G401 (cell line): ENCODE measurements around the gene SYMPK. TPM values are rescaled to one million over a fixed set of nuclear protein-coding genes. Genes with fewer than 3 reads are reported as not detected.

Experiments used
- DNase-seq: peaks from one replicate; pipeline ENCODE4 v3.0.0-alpha.2; 2015; ENCODE audit warnings: low spot score
- in situ Hi-C: cut with HindIII; loops from 2 replicates; pipeline ENCODE4 v1.10.0; 2016; ENCODE audit warnings: low sequenced_read_pairs, mixed read lengths
- total RNA-seq: library from RNA; depleted of rRNA; stranded (reverse); fragments of >200 nt; shearing (Covaris generic); gene quantifications from 2 replicates; pipeline ENCODE4 v1.2.3, GENCODE V29; 2014

SYMPK gene
- total RNA-seq, 1 experiment from 2014 or later = 136 TPM

DNA sequence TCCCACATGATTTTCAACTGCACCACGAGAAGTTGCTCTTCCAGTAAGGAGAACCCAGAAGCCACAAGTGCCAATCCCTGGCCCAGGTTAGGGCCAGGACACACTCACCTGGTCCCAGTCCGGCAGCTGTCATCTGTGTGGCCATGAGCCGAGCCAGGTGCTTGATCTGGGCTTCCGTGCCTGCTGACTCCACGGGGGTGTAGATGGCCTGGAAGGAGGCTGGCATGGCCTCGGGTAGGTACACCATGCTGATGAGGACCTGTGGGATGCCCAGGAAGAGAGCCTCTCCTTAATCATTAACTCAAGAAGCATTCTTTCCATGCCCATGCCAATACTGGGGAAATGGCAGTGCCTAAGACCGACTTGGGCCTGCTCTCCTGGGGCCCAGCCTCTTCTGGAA is 28.0 kb downstream of the SYMPK start:
- in situ Hi-C loops = no loop called here
- no peak for DNase-seq

DNA sequence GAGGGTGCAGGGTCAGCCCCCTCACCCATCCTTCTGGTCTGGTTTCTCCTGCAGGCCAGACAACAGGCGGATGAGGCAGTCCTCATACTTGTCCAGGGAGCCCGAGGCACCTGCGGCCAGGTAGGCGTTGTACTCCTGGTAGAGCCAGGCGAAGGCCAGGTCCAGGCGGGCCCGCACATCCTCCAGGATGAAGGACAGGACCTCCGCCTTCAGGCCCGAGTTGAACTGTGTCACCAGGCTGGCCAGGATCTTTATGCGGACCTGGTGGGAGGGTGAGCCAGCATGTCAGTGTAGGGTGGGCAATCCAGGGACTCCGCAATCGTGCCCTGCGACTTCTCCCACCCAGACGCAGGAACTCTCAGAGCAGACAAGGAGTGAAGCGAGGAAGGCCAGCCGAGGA is 34.0 kb downstream of the SYMPK start:
- DNase-seq = no peak
- in situ Hi-C loops = no loop called here

DNA sequence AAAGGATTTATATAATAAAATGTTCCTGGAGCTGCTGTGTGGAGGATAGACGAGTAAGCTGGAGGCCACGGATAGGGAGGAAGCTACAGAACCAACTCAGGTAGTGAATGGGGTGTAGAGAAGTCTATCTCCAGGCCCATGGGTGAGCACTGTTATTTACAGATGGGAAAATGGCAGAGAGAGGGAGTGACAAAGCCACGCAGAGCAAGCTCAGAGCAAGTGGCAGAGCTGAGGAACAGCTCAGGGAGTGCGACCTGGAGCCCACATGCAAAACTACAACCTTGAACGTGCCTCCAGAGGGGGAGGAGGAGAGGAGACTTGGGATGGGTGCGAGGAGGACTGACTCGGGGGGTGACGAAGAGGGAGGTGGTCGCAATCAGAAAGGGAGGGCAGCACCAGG is 34.4 kb downstream of the SYMPK start:
- in situ Hi-C loops = no loop called here
- no peak for DNase-seq

DNA sequence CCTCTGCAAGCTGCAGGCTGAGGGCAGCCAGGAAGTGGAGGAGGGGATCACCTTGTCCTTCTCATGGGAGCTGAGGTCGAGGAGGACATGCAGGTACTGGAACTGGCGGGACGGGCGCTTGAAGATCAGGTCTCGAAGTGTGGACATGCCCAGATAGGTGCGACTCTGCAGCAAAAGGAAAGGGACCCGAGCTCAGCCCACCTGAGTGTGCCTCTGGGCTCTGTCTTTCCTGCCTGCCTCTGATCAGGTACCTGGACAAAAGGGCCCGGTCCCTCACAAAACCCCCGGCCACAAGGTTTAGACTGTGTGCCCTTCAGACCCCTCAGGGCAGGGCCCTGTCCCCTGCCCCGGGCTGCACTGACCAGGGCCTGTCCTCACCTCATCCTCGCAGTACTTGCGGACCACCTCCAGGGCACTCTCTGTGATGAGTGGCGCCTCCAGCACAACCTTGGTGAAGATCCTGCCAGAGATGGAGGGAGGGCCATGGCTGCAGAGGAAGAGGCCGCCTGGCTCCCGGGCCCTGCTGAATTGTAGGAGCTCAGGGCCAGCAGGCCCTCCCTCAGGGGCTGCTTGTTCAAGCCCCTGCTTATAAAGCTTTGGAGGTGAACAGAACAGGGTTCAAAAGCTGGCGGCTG is 35.4 kb downstream of the SYMPK start:
- in situ Hi-C loops = no loop called here
- no peak for DNase-seq

DNA sequence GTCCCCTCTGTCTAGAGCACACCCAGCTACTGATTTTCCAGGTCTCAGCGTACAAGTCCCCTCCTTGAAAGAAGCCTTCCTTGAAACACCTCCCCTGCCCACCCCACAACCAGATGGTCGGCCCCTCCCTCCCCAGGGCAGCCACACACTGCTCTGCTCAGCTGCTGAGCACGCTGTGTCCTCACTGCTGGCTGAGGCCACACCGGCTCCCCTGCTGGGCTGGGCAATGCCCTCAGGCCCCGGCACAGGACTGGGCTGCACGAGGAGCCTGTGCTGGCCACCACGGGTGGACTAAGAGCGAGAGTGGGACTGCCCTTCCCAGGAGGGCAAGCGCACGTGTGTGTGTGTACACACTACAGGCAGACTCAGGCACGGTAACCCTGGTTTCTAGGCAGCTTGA is 36.0 kb downstream of the SYMPK start:
- in situ Hi-C loops = no loop called here
- DNase-seq = no peak

DNA sequence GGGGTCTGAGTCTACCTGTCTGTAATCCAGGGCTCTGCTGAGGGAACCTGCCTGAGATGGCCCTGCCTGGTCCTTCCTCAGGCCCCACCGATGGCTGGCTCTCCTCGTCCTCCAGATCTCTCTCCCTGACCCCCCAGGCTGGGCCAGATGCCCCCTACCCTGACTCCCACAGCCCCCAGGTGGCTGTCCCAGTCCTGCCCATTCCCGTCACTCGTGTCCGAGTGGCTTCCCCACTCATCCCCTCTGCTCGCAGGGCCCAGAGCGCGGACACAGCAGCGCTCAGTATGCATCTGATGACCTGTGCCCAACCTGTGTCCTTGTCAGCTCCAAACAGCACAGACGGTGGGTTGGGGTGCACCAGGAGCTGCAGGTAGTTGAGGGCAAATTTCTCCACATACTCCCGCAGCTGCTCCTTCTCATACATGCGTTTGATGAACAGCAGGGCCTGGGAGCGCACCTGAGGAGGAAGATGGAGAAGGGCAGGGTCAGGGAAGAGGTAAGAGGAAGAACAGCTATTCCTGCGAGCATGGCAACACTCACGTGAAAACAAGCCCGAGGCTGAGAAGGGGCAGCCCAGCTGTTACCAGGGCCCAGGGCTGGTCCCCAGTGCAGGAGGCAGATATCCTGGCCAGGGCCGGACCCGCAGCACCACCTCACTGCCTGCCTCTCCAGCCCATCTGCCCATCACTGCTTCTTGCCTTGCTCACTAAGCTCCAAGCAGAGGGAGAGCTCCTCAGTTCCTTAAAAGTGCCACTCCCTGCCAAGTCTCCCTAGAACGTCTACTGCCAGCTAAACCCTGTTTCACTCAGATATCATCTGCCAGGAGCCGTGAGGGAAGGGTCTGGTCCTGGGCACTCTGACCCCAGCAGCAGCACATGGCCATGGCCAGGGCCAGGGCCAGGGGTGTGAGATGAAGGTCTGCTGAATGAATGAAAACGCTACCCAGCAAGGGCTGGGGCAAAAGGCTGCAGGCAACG is 36.7 kb downstream of the SYMPK start:
- in situ Hi-C loops = no loop called here

DNA sequence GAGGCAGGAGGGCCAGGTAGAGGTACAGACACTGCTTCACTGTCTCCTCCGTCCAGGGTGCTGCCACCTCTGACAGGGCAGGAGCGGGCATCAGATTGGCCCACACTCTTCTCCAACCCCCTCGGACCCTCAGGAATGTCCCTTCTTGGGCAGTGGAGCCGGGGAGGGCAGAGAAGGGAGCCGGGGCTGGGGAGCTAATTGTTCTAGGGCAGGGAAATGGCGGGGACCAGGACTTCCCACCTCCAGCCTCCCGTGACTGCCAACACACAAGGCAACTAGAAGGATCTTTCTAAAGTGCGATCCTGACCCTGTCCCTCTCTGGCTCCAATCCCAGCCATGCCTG is 37.7 kb downstream of the SYMPK start:
- in situ Hi-C loops = no loop called here
- DNase-seq = no peak

More for the DNA sequence above, 36.7 kb downstream of the SYMPK start:
- no peak for DNase-seq

DNA sequence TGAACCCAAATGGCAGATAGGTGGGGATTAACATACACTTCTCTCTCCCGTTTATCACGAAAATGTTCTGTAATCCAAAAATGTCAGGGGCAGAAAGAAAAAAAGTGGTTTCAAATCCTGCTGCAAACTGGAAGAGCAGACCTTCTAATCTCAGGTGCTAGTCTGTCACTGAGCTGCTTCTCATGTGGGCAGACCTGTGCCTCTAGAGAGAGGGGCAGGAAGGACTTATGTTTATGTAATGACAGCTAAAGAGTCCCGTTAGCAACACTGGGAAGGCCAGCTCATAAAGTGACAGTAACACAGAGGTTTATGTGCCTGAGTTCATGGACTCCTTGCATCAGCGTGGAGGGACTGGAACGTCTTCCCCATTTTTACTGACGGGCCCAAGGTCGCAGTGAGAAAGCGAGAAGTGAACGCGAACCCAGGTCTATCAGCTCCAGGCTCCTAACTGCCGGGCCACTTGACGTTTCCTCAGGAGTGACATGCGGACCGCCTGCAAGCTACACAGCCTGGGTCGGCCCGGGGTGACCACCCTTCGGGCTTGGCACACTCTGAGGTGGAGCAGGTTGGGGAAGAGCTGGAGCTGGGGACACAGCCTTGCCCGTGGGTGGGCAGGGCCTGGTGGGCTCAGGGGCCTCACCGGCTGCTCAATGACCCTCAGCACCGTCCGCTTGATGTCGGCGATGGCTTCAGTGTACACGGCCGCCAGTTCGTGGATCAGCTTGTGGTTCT is 38.2 kb downstream of the SYMPK start:
- in situ Hi-C loops = no loop called here
- DNase-seq = no peak

DNA sequence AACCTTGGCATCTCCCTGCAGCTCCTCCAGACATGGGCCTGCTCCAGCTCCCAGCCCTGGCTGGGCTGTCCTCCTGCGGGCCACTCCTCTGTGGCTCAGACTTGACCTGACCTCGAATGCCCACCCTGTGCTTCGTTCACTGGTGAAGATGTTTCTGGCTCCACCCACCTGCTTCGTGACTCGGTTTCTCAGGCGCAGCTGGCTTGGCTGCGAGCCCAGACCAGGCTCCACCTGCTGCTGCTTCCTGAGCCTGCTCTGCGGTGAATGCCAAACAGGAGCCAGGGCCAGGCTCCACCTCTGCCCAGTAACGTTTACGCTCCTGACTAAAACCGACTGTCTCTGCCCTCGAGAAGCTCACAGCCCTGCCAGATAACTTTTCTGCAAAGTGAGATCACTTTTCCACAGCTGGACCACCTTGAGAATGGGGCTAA is 38.9 kb downstream of the SYMPK start:
- peak; percentile 14 for DNase-seq
- in situ Hi-C loops = no loop called here

DNA sequence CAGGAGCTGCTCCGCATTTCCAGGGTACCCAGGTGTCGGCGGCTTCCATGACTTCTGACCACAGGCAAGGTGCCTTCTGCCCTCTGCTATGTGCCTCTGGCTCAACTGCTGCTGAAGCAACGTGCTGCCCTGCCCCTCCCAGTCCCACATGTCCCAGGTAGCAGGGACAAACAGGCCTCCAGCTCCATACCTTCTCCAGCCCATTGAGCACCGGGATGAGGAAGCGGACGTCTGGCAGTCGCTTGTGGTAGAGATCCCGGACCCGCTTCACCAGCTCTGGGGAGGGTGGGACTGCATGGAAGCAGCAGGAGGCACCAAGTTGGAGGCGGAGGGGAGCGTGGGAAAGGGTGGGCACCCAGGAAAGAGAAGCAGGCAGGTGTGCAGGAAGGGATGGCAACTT is 39.8 kb downstream of the SYMPK start:
- in situ Hi-C loops = no loop called here
- DNase-seq = no peak

DNA sequence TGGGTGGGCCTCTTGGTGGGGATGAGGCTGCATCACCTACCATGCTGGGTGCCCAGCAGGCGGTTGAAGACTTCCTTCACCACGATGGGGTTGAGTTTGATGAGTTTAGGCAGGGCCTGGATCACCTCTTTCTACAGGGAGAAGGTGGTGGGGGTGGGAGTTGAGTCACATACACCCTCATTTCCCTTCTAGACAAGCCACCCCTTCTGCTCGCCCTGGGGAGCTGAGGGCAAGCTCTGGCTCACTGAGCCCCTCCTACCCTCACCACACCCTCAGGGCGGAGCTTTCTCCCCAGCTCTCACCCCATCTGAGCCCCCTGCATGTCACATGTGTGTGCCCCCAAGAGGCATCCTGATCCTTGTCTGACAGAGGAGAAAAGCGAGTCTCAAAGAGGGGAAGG is 40.2 kb downstream of the SYMPK start:
- no peak for DNase-seq
- in situ Hi-C loops = no loop called here

DNA sequence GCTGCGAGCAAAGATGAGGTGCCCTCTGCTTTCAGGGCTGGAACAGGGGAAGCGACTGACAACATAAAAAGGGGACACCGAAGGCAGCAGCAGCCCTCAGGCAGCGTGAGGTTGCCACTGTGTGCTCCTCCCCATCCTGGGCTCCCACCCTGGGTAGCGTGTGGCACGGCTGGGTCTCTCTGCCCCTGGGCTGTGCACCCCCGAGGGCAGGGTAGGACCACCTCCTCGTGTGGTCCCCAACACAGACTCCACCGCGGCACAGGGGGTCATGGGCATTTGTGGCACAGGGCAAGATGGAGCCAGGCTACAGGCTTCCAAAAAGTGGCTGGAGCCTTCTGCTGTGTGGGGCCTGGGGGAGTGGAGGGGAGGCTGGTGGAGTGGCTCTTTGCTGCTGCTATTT is 41.4 kb downstream of the SYMPK start:
- DNase-seq = no peak
- in situ Hi-C loops = no loop called here

DNA sequence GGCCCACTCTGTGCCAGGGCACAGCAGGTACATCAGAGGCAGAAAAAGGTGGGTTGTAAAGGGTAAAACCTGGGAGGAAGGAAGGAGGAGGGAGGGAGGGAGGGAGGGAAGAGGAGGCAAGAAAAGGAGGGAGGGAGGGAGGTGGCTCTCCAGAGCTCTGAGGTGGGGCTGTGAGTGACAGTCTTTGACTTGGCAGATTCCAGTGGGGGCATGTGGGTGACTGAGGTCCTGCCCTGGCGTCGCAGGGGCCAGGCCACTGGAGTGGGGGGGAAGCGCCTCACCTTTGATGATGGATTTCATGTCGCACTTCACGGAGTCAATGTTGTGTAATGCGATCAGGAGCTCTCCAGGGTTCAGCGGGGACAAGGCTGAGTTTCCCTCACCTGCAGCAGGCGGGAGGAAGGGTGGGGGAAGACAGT is 41.8 kb downstream of the SYMPK start:
- DNase-seq = no peak
- in situ Hi-C loops = no loop called here

DNA sequence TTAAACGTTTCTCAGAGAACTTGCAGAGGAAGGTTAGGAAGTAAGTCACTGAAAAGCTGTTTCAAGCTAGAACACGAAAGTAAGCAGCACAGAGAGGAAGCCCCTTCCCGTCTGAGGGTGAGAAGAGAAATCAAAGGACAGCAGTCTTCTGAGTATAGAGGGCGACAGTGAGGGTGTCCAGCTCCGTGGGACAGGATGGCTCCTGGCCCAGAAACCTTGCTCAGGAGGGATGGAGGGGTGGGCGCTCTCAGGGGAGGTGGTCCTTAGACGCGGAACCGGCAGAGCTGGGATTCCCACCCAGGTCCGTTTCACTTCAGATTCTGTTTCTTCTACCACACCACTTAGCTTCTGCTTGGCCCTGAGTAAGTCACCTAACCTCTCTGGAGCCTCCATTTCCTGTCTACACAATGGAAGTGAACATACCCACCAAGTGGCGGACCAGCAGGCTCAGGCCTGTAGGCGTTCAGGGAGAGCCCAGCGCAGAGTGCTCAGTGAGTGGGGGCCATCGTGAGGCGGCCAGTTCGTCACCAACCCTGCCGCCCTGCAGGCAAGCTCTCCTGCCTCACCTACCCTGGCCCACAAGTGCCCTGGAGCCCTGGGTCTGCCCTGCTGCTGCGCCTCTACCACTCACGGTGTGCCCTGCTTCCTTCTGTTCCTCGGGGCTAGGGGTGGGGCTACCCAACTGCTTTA is 42.4 kb downstream of the SYMPK start:
- no peak for DNase-seq
- in situ Hi-C loops = no loop called here

DNA sequence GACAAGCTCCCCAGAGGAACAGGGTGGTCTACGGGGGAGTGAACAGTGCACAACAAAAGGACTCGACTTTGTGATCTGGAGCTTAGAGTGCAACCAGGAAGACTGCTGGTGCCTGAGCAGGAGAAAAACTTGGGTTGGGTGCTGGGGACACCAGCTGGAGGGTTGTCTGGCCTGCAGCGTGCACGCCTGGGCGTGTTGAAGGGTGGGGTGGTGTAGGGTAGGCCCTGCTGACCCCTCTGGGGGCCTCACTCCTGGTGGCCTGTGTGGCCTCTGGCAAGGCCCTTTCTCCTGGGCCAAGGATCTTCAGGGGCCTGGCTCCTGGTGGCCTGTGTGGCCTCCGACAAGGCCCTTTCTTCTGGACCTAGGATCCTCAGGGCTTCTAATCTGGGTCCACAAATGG is 43.2 kb downstream of the SYMPK start:
- no peak for DNase-seq
- in situ Hi-C loops = no loop called here

DNA sequence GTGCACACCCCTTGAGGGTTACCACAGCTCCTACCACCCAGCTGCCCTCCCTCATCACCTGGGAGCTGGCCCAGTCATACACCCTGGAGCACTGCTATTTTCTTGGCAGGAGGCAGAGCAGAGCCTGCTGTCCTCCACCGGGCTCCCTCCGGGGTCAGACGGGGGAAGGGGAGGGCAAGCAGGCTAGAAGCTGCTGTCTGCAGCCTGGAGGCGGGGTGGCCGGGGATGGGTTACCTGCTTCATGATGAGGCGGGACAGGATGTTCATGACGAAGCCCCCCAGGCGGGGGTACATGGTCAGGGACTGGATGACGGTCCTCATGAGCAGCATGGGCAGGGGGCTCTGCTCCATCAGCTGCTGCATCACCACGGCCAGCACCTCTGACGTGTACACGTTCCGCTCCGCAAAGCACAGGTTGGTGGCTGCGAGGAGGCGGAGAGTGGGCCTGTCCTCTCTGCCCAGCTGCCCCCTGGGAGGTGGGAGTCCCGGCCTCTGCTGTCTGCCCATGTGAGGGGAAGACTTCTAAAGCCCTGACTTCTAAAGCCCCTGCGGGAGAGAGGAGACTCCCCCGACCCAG is 45.1 kb downstream of the SYMPK start:
- no peak for DNase-seq
- in situ Hi-C loops = no loop called here

DNA sequence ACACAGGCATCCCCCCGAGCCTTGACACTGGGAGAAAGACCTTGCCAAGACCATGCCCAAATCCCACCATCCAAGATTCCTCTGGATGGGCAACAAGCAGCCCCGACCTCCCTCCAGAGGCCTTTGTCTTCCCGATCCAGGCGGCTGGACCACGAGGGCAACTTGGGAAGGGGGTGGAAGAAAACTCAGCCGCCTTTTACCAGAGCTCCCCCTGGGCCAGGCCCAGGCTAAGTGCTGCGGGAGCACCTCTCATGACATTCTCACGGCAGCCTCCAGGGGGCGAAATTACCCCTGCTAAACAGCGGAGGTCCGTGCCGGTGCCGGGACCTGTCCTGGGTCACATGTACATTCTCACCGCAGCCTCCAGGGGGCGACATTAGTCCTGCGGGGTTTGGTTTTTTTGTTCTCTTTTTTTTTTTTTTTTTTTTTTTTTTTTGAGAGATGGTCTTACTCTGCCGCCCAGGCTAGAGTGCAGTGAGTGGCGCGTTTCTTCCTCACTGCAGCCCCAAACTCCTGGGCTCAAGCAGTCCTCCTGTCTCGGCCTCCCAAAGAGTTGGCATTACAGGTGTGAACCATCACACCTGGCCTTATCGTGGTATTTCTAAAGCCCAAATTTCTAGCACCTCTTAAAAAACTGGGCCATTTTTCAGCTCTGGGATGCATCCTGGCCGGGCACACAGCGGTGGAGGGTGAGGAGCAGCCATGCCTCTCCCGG is 45.8 kb downstream of the SYMPK start:
- peak; percentile 75 for DNase-seq
- in situ Hi-C loops = no loop called here

DNA sequence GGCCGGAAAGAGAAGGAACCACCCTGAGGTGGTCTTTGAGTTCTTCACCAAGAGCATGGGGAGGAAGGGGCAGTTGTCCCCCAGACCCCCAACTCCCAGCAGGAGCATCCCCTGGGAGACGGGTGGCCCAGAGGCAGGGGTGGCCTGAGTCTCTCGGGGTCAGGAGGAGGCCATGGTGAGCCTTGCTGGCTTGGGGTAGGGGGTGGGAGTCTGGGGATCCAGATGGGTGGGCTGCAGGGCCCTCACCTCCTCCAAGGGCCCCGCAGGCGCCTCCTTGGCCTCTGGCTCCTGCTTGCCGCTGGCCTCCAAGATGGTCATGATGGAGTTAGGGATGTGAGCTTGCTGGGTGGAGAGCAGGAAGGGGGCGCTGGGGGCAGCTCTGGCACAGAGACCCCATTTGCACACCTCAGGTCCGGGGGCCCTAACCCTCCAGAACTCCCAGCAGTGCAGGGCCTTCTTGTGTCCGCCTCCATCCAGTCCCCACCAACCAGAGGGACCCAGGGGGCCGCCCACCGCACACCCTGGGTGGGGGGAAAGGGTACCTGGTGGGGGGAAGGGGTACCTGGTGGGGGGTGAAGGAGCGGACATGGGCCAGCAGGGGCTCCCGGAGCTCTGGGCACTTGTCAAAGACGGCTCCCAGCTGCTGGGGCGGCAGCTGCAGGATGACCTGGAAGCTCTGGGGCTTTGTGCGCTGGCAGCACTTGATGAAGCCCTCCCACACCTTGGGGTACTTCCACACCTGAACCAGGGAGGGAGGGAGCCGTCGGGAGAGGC is 46.5 kb downstream of the SYMPK start:
- DNase-seq = no peak
- in situ Hi-C loops = no loop called here
